ENCODE measurements around the gene TCAF1. TPM values are rescaled to one million over a fixed set of nuclear protein-coding genes. Genes with fewer than 3 reads are reported as not detected.

TCAF1 gene
- total RNA-seq, 1 donor from 2014 or later, result 82.4 TPM

GRCh38 chr7:143892527-143893300, 9.3 kb downstream of the TCAF1 start:
- peaks cover 26% of the 10 kb centered on the region for H3K9me3 Mint-ChIP-seq (ENCODE audit: unreplicated experiment)
- no peaks in the 10 kb centered on the region for H3K27me3 Mint-ChIP-seq (ENCODE audit: unreplicated experiment)
- H3K27ac Mint-ChIP-seq (ENCODE audit: unreplicated experiment), result no peak overlapping the region
- TF ChIP-seq, protein P1, sequence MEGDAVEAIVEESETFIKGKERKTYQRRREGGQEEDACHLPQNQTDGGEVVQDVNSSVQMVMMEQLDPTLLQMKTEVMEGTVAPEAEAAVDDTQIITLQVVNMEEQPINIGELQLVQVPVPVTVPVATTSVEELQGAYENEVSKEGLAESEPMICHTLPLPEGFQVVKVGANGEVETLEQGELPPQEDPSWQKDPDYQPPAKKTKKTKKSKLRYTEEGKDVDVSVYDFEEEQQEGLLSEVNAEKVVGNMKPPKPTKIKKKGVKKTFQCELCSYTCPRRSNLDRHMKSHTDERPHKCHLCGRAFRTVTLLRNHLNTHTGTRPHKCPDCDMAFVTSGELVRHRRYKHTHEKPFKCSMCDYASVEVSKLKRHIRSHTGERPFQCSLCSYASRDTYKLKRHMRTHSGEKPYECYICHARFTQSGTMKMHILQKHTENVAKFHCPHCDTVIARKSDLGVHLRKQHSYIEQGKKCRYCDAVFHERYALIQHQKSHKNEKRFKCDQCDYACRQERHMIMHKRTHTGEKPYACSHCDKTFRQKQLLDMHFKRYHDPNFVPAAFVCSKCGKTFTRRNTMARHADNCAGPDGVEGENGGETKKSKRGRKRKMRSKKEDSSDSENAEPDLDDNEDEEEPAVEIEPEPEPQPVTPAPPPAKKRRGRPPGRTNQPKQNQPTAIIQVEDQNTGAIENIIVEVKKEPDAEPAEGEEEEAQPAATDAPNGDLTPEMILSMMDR (IDR thresholded peaks at IDR 0.05), result no peak
- peaks cover 2% of the 10 kb centered on the region for H3K4me1 Mint-ChIP-seq (ENCODE audit: unreplicated experiment)
- DNase-seq (ENCODE audit: extremely low spot score, unreplicated experiment), result no peak
- H3K4me3 Mint-ChIP-seq (ENCODE audit: unreplicated experiment), result no peak overlapping the region
- H3K36me3 Mint-ChIP-seq (ENCODE audit: unreplicated experiment), result peaks cover 33% of the 10 kb centered on the region

DNA sequence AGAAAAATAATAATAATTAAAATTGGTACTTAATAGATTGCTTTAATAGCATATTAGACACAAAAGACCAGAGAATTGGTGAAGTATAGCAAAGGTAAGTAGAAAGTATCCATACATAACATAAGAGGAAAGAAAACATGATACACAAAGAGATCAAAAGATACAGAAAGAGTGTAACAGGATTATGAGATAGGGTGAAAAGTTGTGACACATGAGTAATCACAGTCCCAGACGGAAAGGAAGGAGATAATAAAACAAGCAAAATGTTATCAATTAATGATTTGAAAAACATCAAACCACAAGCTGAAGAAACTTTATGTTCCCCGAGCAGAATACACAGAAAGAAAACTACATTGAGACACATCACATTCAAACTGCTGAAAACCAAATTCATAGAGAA, 10.5 kb downstream of the TCAF1 start:
- DNase-seq (ENCODE audit: extremely low spot score, unreplicated experiment), result no peak
- Mint-ChIP-seq H3K27ac (ENCODE audit: unreplicated experiment) (no peak overlapping the region), H3K4me1 (ENCODE audit: unreplicated experiment) (peaks cover 6% of the 10 kb centered on the region), H3K9me3 (ENCODE audit: unreplicated experiment) (peaks cover 26% of the 10 kb centered on the region), H3K27me3 (ENCODE audit: unreplicated experiment) (no peaks in the 10 kb centered on the region), H3K36me3 (ENCODE audit: unreplicated experiment) (peaks cover 33% of the 10 kb centered on the region), H3K4me3 (ENCODE audit: unreplicated experiment) (no peak overlapping the region)
- TF ChIP-seq, protein P1 (IDR thresholded peaks at IDR 0.05), result no peak

DNA sequence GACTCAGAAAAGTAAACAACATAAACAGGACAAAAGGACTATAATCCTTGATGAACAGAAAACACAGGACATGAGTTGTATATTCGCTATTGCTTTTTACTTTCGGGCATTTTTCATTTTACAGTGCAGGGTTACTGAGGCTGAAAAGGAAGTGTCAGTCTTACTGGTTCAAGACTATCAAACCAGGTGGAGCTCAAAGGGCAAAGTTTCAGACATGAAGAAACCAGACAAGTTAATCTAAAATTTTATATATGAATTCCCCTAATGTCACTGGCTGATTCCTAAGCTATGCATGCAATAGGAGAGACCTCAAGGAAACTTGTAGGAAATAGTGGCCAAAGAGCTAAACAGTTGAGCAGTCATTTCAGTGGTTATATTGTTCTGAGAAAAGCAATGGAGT, 11.4 kb downstream of the TCAF1 start:
- Mint-ChIP-seq H3K27me3 (ENCODE audit: unreplicated experiment) (no peaks in the 10 kb centered on the region), H3K36me3 (ENCODE audit: unreplicated experiment) (peaks cover 33% of the 10 kb centered on the region), H3K4me1 (ENCODE audit: unreplicated experiment) (peaks cover 9% of the 10 kb centered on the region), H3K4me3 (ENCODE audit: unreplicated experiment) (no peak overlapping the region), H3K9me3 (ENCODE audit: unreplicated experiment) (peaks cover 26% of the 10 kb centered on the region), H3K27ac (ENCODE audit: unreplicated experiment) (no peak overlapping the region)
- DNase-seq (ENCODE audit: extremely low spot score, unreplicated experiment), result no peak
- TF ChIP-seq, protein P1 (IDR thresholded peaks at IDR 0.05), result no peak

- TF ChIP-seq, protein P1 (IDR thresholded peaks at IDR 0.05), result no peak
- Mint-ChIP-seq H3K4me3 (ENCODE audit: unreplicated experiment) (no peak overlapping the region), H3K36me3 (ENCODE audit: unreplicated experiment) (peaks cover 29% of the 10 kb centered on the region), H3K4me1 (ENCODE audit: unreplicated experiment) (peaks cover 17% of the 10 kb centered on the region), H3K27me3 (ENCODE audit: unreplicated experiment) (no peaks in the 10 kb centered on the region), H3K27ac (ENCODE audit: unreplicated experiment) (no peak overlapping the region), H3K9me3 (ENCODE audit: unreplicated experiment) (peaks cover 26% of the 10 kb centered on the region)
- DNase-seq (ENCODE audit: extremely low spot score, unreplicated experiment), result no peak
Measured at GRCh38 chr7:143889068-143889467, 12.9 kb downstream of the TCAF1 start.

DNA sequence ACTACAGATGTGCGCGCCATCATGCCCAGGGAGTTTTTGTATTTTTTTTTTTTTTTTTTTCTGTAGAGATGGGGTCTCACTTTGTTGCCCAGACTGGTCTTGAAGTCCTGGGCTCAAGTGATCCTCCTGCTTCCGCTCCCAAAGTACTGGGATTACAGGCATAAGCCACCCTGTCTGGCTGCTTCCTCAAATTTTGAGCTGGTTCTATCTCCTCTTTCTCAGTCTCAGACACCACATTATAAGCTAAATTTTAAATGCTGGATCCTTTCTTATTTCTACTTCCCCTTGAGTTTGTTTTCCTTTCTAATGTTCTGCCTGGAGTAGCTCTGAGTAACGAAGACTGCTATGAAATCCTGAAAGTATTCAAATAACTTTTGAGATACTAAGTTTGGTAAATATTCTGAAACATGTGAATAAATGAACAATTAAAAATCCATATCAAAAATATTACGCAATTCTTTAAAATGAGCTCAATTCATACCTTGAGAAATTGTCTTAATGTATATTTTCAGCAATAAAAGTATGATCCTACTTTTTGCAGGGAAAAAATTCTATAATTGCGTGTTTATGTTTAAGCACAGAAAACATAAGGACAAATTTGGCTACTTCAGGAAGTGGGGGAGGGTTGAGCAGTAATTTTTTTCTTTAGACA, 15.0 kb downstream of the TCAF1 start:
- H3K27ac Mint-ChIP-seq (ENCODE audit: unreplicated experiment), result no peak overlapping the region
- TF ChIP-seq, protein P1 (IDR thresholded peaks at IDR 0.05), result no peak
- H3K4me3 Mint-ChIP-seq (ENCODE audit: unreplicated experiment), result no peak overlapping the region
- H3K27me3 Mint-ChIP-seq (ENCODE audit: unreplicated experiment), result no peaks in the 10 kb centered on the region
- peaks cover 24% of the 10 kb centered on the region for H3K9me3 Mint-ChIP-seq (ENCODE audit: unreplicated experiment)
- no peak for DNase-seq (ENCODE audit: extremely low spot score, unreplicated experiment)
- H3K36me3 Mint-ChIP-seq (ENCODE audit: unreplicated experiment), result peaks cover 24% of the 10 kb centered on the region
- H3K4me1 Mint-ChIP-seq (ENCODE audit: unreplicated experiment), result peaks cover 29% of the 10 kb centered on the region

Data from osteocyte (in vitro differentiated cells).